8988T (cell line): Measurements from ENCODE around the gene IFNL2.
A peak's percentile ranks its signal among the peaks of the same experiment; 100 is the strongest.
"Not testable (repeated sequence)": the region's sequence is repeated elsewhere in the genome, so short reads cannot be mapped to it uniquely, and the experiment has no call there.

Experiments used
- DNase-seq: peaks from one replicate; pipeline ENCODE4 v3.0.0; 2011

The IFNL2 gene

DNA sequence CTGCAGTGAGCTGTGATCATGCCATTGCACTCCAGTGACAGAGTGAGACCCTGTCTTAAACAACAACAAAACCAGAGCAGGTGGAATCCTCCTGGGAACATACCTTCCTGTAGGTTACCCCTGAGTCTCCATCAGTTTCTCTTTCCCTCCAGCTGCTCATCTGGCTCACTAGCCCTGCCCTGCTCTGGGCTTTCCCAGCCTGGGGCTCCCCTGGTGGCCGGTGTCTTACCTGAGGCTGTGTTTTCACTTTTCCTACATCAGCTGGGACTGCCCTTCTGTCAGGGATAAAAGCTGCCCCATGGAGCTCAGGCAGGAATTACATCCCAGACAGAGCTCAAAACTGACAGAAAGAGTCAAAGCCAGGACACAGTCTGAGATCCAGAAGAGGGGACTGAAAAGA lies at the start of gene IFNL2:
Gene IFNL2, plus strand, starts transcription at position 312 of the 400 bp plus-strand sequence. CDS start 173 bp downstream, outside the sequence.
- not testable (repeated sequence) for DNase-seq

DNA sequence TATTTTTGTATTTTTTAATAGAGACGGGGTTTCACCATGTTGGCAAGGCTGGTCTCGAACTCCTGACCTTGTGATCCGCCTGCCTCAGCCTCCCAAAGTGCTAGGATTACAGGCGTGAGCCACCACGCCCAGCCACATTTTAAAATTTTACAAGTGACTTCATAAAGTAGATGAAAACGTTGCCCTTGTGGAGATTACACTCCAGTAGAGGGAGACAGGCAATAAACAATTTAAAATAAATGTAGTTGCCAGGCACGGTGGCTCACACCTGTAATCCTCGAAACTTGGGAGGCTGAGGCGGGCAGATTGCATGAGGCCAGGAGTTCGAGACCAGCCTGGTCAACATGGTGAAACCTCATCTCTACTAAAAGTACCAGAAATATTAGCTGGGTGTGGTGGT lies 49.1 kb upstream of the IFNL2 start:
- peak; percentile 51 for DNase-seq

DNA sequence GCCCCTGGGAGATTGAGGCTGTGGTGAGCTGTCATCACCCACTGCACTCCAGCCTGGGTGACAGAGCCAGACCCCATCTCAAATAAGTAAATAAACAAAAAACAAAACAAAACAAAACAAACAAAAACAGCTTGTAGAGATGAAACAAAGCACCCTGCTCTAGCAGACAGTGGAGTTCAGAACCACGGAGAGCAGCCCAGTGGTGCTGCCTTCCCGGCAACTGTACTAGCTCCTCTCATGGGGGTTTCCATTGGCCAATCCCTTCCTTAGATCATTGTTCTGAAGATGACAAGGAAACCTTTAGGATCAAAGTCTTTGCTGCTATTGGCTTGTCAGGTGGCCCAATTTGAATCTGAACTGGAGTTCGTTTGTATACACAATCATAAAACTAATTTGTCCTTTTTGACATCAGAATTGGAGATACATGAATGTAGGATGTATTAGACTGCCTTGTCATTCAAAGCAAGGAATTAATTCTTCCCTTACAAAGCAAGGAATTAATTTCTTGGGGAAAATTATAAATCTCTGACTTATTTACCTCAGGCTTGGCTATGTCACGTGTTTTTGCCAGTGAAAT lies 44.4 kb upstream of the IFNL2 start:
- peak; percentile 73 for DNase-seq

DNA sequence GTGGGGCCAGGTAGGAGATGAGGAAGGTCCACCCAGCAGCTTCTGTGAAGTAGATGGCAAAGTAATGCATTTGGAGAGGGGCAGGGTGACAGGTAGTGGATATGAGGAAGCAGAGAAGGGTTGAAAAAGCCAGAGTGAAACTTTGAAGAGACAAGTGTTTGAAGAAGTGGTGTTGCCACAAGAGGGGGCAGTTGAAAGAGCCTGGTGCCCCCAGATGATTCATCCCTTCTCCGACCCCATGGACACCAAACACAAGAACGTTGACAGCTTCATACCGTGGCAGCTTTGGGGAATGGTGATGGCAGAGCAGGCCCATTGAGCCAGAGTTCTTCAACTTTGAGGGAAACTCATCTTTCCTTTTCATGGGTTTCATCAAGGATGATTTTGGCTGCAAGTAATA lies 43.3 kb upstream of the IFNL2 start:
- peak; percentile 38 for DNase-seq

DNA sequence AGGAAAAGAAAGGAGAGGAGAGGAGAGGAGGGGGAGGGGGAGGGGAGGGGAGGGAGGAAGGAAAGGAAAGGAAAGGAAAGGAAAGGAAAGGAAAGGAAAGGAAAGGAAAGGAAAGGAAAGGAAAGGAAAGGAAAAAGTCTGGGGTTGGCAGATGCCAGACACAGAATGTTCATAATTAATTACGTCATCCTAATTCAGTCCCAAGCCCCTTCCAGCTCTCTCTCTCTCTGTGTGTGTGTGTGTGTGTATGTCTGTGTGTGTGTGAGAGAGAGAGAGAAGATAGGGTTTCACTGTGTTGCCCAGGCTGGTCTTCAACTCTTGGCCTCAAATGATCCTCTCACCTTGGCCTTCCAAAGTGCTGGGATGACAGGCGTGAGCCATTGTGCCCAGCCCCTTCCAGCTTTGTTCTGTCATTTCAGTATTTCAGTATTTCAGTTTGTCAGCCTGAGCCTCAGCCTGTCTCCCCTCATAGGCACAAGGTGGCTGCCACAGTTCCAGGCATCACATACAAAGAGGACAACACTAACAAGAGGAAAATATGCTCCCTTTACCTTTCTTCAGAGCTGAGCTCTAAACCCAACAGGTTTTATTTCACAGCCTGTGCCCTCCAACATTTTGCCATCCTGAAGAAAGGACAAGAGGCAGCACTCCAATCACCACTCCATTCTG lies 38.0 kb upstream of the IFNL2 start:
- DNase-seq = no peak

- DNase-seq = no peak
Observed at GRCh38 chr19:39232708-39233107, 35.5 kb upstream of the IFNL2 start.

DNA sequence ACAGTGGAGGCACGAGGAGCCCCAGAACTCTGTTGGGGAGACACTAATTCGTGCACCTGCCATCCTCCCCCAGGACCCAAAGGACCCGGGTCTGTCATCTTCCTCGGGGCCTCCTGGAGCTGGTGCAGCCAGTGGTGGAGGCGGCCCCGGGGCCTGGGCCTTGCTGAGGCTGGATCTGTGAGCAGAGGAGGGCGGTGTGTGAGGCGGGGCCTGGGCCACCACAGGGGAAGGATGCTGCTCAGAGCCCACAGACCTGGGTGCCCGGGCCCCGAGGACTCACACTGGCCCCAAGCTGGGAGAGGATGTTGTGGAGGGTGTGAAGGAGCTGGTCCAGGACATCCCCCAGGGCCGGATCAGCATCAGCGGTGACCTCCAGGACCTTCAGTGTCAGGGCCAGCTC lies 31.7 kb upstream of the IFNL2 start:
- no peak for DNase-seq

DNA sequence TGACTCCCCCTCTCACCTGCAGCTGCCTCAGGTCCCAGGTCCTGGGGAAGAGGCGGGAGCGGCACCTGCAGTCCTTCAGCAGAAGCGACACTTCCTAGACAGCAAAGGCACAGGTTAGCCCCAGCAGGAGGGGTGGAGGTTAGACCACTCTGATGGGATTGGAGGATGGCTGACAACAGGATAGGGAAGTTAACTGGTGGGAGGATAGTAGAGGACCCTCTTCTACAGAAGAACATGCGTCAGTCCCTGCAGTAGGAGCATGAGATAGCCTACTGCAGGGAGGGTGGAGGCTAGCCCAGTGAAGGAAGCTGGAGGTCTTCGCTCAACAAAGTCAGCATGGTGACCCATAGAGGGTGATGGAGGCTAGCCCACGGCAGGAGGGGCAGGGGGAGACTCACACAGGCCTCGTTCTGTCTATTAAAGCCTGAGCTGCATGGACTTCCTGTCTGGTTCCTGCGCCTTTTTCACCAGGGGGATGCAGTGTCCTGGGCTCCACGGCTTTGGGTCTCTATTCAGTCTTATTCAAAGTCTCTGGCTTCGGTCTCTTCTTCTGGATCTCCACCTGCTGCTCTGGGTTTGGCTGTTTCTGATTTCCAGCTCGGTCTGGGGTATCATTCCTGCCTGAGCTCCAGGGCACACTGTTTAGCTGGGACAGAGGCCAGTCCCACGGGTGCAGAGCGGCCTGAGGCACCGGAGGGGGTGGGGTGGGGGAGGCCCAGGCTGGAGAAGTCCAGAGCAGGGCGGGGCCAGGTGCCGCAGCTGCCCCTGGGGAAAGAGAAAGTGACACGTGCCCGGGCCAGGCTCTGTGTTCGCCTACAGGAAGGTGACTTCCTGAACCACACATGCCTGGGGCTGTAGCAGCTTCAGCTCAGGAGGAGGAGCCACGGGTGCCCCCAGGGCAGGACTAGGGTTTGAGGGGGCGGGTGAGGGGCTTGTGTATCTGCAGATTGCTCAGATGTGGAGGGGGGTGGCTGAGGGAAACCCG lies 30.7 kb upstream of the IFNL2 start:
- DNase-seq = peak; percentile 63

DNA sequence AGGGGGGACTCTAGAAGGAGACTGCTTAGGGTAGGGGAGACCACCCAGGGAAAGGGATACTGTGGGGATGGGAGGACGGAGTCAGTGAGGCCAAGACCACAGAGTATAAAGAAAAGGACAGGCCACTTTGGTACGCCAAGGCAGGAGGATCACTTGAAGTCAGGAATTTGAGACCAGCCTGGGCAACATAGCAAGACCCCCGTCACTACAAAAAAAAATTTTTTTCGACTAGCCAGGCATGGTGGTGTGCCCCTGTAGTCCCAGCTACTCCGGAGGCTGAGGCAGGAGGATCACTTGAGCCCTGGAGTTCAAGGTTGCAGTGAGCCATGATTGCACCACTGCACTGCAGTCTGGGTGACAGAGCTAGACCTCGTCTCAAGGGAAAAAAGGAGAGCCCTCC lies 30.0 kb upstream of the IFNL2 start:
- no peak for DNase-seq

GRCh38 chr19:39238944-39239343 lies 29.3 kb upstream of the IFNL2 start:
- DNase-seq = no peak

DNA sequence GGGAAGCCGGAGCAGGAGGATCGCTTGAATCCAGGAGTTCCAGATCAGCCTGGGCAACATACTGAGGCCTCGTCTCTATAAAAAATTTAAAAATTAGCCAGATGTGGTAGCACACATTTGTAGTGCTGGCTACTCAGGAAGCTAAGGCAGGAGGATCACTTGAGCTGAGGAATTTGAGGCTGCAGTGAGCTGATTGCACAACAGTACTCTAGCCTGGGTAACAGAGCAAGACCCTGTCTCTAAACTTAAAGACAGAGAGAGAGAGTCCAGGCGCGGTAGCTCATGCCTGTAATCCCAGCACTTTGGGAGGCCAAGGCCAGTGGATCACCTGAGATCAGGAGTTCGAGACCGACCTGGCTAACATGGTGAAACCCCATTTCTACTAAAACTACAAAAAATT lies 27.8 kb upstream of the IFNL2 start:
- no peak for DNase-seq

DNA sequence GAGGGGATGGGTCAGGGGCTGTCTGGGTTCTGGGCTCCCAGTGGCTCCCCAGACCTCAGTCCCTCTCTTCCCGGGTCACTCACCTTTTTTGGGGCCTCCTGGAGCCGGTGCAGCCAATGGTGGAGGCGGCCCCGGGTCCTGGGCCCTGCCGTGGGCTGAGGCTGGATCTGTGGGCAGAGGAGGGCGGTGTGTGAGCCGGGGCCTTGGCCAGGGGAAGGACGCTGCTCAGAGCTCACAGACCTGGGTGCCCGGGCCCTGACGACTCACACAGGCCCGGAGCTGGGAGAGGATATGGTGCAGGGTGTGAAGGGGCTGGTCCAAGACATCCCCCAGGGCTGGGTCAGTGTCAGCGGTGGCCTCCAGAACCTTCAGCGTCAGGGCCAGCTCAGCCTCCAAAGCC lies 24.5 kb upstream of the IFNL2 start:
- DNase-seq = not testable (repeated sequence)

GRCh38 chr19:39244410-39245100 lies 23.6 kb upstream of the IFNL2 start, which contains the start of gene IFNL3:
IFNL3 (minus strand) TSS chr19:39245006; CDS start chr19:39244967, 39 bp downstream.
- DNase-seq = not testable (repeated sequence)

GRCh38 chr19:39245166-39245565 lies 23.0 kb upstream of the IFNL2 start:
- DNase-seq = not testable (repeated sequence)

- no peak for DNase-seq
Observed at GRCh38 chr19:39246951-39247669, 21.1 kb upstream of the IFNL2 start.

- DNase-seq = peak; percentile 33
Observed at GRCh38 chr19:39247701-39248664, 20.2 kb upstream of the IFNL2 start.

- DNase-seq = peak; percentile 37
Observed at GRCh38 chr19:39248806-39249205, 19.4 kb upstream of the IFNL2 start, which contains the start of gene IFNL4. IFNL4 (minus strand) TSS chr19:39248856.

DNA sequence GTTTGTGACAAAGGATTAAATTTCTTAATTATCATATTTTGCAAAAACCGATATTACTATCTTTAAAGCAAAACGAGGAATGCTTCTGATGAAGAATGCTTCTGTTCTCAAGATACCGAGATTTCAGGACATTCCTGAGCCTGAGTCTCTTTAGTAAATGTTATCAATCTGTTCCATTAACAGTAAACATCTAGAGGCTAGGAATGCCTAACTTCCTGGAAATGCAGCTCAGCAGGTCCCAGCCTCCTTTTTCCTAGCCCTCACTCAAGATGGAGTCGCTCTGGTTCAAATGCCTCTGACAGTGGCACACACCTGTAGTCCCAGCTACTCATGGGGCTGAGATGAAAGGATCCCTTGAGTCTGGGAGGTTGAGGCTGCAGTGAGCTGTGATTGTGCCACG lies 17.1 kb upstream of the IFNL2 start:
- no peak for DNase-seq

DNA sequence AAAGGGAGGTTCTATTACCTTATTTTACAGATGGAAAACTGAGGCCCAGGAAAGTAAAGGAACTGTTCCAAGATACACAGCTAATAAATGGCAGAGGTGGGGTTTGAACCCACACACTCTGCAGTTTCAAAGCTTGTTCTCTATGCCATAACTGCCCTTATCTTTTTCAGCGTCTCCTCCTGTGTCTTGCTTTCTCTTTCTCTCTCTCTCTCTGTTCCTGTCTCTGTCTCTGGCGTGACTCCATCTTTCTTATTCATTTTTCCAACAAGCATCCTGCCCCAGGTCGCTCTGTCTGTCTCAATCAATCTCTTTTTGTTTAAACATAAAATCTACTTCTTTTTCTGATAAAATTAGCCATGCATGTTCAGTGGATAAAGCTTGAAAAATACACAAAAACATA lies 16.4 kb upstream of the IFNL2 start:
- no peak for DNase-seq

- DNase-seq = no peak
Observed at GRCh38 chr19:39252458-39252857, 15.7 kb upstream of the IFNL2 start.
